Measurements from ENCODE around the gene CNTN2.

- no peak for TF ChIP-seq CTCF (IDR thresholded peaks at IDR 0.05)
- no peak for TF ChIP-seq POLR2A (IDR thresholded peaks at IDR 0.05)
Observed at GRCh38 chr1:205071801-205072200, 28.8 kb downstream of the CNTN2 start.
